Neutrophil (primary cell): ENCODE data around the gene RARB.

Experiments used
- H3K27ac ChIP-seq: fragments of 200-600 bp; sonication (generic); 2 replicates; pipeline ENCODE4 v1.5.1; 2016; ENCODE audit warnings: mild to moderate bottlenecking, moderate library complexity
- H3K27me3 ChIP-seq: fragments of 200-600 bp; sonication (generic); 2 replicates; pipeline ENCODE4 v1.6.0; 2016; ENCODE audit warnings: mild to moderate bottlenecking
- H3K36me3 ChIP-seq: fragments of 200-600 bp; sonication (generic); 2 replicates; pipeline ENCODE4 v1.5.1; 2017
- H3K4me1 ChIP-seq, 2 experiments: fragments of 200-600 bp in 1 of 2; sonication (generic) in 1 of 2; 1 replicate in 1 of 2; 2 replicates in 1 of 2; pipeline versions ENCODE4 v1.5.1 to v1.6.1; 2013 to 2016; ENCODE audit warnings: low read depth in 1 of 2, low read length in 1 of 2, mild to moderate bottlenecking in 1 of 2, moderate library complexity in 1 of 2; ENCODE audit not compliant: control insufficient read depth in 1 of 2, insufficient read depth in 1 of 2
- H3K4me3 ChIP-seq, 2 experiments: fragments of 200-600 bp in 1 of 2; sonication (generic) in 1 of 2; 1 replicate in 1 of 2; 2 replicates in 1 of 2; pipeline ENCODE4 v1.5.1; 2013 to 2016; ENCODE audit warnings: low read depth in 1 of 2, low read length in 1 of 2, mild to moderate bottlenecking in 1 of 2, moderate library complexity in 1 of 2
- H3K9me3 ChIP-seq: fragments of 200-600 bp; sonication (generic); 2 replicates; pipeline ENCODE4 v1.5.1; 2016
- CTCF ChIP-seq: fragments of 200-600 bp; sonication (generic); IDR thresholded peaks from 2 replicates; pipeline ENCODE4 v1.5.1; 2016; ENCODE audit warnings: antibody characterized with exemption

Gene RARB

GRCh38 chr3:25567388-25567787 is 139.3 kb downstream of the RARB start:
- no peaks in the 10 kb centered on the region for H3K9me3 ChIP-seq
- no peaks in the 10 kb centered on the region for H3K27me3 ChIP-seq
- H3K4me1 ChIP-seq: no peaks in the 10 kb centered on the region
- H3K36me3 ChIP-seq: no peaks in the 10 kb centered on the region
- no peak for TF ChIP-seq CTCF
- H3K4me3 ChIP-seq: no peak overlapping the region
- H3K27ac ChIP-seq: no peak overlapping the region

DNA sequence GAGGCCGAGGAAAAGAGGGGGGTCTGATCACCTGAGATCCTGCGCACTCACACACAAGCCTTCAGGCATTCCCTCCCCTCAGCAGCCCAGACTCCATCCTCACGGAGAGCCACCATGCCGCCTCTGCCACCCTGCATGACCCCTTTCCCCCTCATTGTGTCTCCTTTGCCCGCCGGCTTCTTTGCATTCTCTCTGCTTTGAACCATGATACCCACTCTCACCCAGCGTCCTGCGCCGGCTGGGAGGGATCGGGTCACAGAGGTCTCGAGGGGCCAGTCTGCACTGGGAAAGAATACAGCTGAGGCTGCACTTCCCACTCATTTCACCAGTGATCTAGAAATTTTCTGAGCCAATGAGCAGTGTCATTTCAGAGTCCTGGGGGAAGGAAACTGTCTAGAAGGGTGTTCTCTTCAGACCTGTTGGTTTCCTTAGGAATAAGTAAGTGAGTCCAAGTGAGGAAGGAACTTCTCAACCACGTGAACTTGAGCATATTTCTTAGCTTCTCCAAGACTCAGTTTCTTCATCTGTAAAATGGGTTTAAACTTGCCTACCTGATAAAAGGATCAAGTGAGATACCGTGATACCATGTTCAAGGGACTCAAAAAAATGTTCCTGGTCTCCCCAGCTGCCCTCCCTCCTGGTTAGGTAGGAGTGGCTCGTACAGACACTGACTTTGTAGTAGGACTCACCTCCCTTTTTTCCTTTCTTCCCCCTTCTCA is 139.9 kb downstream of the RARB start:
- H3K4me1 ChIP-seq: no peaks in the 10 kb centered on the region
- H3K36me3 ChIP-seq: no peaks in the 10 kb centered on the region
- H3K4me3 ChIP-seq: no peak overlapping the region
- no peak overlapping the region for H3K27ac ChIP-seq
- H3K27me3 ChIP-seq: no peaks in the 10 kb centered on the region
- H3K9me3 ChIP-seq: no peaks in the 10 kb centered on the region
- TF ChIP-seq CTCF: no peak

DNA sequence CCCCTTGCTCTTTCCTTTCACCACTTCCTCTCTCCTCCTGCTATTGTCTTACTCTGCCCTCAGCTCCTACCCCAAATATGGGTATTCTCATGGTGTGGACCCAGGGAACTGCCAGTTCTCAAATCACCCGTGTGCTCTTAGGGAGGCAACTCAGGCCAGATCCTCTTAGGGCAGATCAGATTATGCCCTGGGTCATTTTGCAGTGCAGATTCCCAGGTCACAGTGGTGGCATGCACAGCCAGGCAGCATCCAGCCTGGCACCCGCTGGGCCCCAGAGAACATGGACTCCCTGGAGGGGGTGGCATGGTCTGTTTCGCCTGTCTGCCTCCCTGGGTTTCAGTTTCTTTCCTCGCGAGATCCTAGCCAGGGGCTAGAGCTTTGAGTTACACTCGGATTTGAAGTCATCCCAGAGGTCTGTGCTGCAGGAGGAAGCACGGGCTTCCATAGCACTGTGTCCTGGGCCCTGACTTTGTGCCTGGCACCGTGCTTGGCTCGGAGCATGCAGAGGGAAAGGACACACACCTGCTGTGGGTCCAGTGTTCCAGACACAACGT is 140.5 kb downstream of the RARB start:
- H3K4me1 ChIP-seq: no peaks in the 10 kb centered on the region
- no peaks in the 10 kb centered on the region for H3K27me3 ChIP-seq
- H3K36me3 ChIP-seq: no peaks in the 10 kb centered on the region
- H3K4me3 ChIP-seq: no peak overlapping the region
- no peak overlapping the region for H3K27ac ChIP-seq
- H3K9me3 ChIP-seq: no peaks in the 10 kb centered on the region
- no peak for TF ChIP-seq CTCF

DNA sequence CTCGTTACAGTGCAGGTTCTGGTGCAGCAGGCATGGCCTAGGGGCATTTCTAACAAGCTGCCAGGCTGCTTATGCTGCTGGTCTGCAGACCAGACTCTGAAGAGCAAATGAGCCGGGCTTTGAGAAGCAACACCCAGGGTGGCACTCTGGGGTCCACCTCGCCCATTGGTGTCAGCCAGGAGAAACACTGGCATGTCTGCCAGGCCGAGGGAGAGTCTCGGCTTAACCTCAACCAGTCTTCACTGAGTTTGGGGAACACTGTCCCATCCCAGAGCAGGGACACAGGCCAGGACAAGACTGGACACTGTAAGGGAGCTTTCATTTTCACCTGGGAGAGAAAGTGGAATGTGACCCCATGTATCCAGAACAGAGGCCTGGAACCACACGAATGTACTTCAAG is 143.2 kb downstream of the RARB start:
- Histone ChIP-seq H3K36me3 (no peaks in the 10 kb centered on the region), H3K4me3 (no peak overlapping the region), H3K9me3 (no peaks in the 10 kb centered on the region), H3K27ac (no peak overlapping the region), H3K4me1 (no peaks in the 10 kb centered on the region), H3K27me3 (no peaks in the 10 kb centered on the region)
- no peak for TF ChIP-seq CTCF

DNA sequence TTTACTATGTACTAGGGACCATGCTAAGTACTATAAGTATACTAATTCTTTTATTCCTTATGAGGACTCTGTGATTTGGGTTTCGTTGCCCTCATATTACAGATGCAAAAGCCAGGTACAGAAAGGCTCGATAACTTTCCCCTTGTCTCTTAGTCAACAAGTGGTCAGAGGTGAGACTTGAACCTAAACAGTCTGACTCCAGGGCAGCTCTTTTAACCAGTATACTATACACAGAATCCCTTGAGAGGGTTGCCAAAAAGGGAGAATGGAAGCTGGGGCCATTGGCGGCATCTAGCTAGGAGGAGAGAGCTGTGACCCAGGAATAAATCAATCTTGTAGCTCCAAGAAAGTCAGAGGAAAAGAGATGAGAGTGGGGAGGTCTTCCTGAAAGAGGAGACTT is 144.3 kb downstream of the RARB start:
- H3K27ac ChIP-seq: no peak overlapping the region
- TF ChIP-seq CTCF: no peak
- no peaks in the 10 kb centered on the region for H3K36me3 ChIP-seq

More for the DNA sequence above, 144.3 kb downstream of the RARB start:
- Histone ChIP-seq H3K27me3 (no peaks in the 10 kb centered on the region), H3K9me3 (no peaks in the 10 kb centered on the region), H3K4me1 (no peaks in the 10 kb centered on the region), H3K4me3 (no peak overlapping the region)
